ENCODE data around the gene PSD2.

- TF ChIP-seq POLR2AphosphoS5 (IDR thresholded peaks at IDR 0.05; ENCODE audit: borderline replicate concordance, low read depth, low read length): no peak
- no peak for TF ChIP-seq EZH2 (IDR thresholded peaks at IDR 0.05)
These were observed 51.5 kb downstream of the PSD2 start for GRCh38 chr5:139847091-139847490.

Data from SK-N-MC (cell line).